Ectodermal cell (in vitro differentiated cells): ENCODE results near the gene TNIK.

ENCODE experiments used
- H3K27ac ChIP-seq: 2 replicates; pipeline ENCODE4 v1.7.0; 2013; ENCODE audit warnings: mild to moderate bottlenecking, low read depth, low read length; ENCODE audit not compliant: insufficient read depth, poor library complexity, severe bottlenecking
- H3K27me3 ChIP-seq: 2 replicates; pipeline ENCODE4 v1.7.0; 2013; ENCODE audit warnings: mild to moderate bottlenecking, low read length; ENCODE audit not compliant: insufficient read depth, control insufficient read depth, poor library complexity, severe bottlenecking
- H3K36me3 ChIP-seq: one replicate; pipeline ENCODE4 v1.7.0; 2013; ENCODE audit warnings: low read length; ENCODE audit not compliant: control insufficient read depth, insufficient read depth
- H3K4me1 ChIP-seq: one replicate; pipeline ENCODE4 v1.7.0; 2013; ENCODE audit warnings: low read length; ENCODE audit not compliant: control insufficient read depth, insufficient read depth
- H3K4me3 ChIP-seq: 2 replicates; pipeline ENCODE4 v1.7.0; 2013; ENCODE audit warnings: low read depth, low read length, control low read depth; ENCODE audit not compliant: insufficient read depth
- H3K9me3 ChIP-seq: 2 replicates; pipeline ENCODE4 v1.7.0; 2013; ENCODE audit warnings: mild to moderate bottlenecking, low read length, moderate library complexity; ENCODE audit not compliant: control insufficient read depth
- whole genome bisulfite sequencing, 2 experiments: methylation state at CpG; one replicate each; pipeline ENCODE4 v1.1.7; 2013; ENCODE audit warnings: missing lambda C conversion rate in 2 of 2; 5-methylcytosine and 5-hydroxymethylcytosine counted together

TNIK gene

DNA sequence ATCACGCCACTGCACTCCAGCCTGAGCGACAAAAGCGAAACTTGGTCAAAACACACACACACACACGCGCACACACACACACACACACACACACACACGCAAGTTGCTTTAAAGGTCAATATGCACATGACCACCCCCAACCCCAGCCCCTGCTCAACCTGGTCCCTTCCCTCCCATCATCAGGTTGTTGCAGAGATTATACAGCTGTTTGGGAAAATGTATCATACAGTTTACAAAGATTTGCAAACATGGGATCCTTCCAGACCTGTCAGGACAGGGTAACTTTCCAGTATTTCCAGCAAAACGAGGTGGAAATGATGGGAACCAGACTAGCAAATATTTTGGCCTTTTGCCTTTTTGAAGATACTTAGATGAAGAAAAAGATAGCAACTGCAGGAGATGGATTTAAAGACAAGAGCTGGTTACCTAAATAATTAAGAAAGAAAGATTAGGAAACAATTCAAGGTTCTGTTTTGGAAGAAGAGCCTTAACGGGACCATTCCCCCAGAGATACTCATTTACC is 80.2 kb downstream of the TNIK start:
- H3K4me1 ChIP-seq = peaks cover 15% of the 10 kb centered on the region
- H3K36me3 ChIP-seq = no peaks in the 10 kb centered on the region
- H3K4me3 ChIP-seq = no peak overlapping the region
- WGBS, 2 experiments = 81 to 89% methylated on average over 8 of the region's 8 CpGs
- no peak overlapping the region for H3K27ac ChIP-seq
- no peaks in the 10 kb centered on the region for H3K9me3 ChIP-seq
- no peaks in the 10 kb centered on the region for H3K27me3 ChIP-seq

DNA sequence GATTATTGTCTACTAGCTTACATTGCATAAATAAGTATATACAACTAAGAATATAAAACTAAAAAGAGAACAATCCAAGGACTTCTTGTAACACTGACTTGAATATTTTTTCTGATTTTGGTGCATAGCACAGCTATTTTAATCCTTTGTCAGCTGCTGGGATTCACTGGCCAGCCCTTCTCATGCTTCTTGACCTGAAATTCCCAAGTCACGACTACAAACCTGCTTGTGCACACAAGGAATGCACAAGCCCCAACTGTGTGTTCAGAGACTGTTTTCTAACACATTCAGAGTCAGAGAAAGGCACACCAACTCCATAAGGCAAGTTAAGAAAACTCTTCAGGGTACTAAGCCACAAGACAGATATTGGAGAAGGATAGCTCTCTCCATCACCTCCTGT is 80.9 kb downstream of the TNIK start:
- Histone ChIP-seq H3K27me3 (no peaks in the 10 kb centered on the region), H3K4me1 (peaks cover 12% of the 10 kb centered on the region), H3K4me3 (no peak overlapping the region), H3K36me3 (no peaks in the 10 kb centered on the region), H3K27ac (no peak overlapping the region), H3K9me3 (no peaks in the 10 kb centered on the region)
- WGBS, 2 experiments = 71 to 80% methylated on average over 1 of the region's 1 CpG

DNA sequence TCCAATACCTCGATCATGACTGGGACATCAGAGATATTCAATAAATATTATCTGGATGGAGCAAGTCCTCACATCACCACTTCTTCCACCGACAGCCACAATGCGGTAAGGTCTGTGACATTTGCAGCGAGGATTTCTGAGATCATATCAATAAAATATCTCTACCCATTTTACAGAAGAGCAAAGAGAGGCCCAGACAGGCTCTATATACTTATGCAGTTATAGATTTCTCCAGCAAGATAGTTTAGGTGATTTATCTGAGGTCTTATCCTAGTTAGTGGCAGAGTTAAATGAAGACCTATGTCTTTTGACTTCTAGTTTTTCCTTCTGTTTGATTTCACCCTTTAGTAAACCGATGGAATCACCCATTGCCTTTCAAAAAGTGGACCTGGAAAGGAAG is 81.6 kb downstream of the TNIK start:
- peaks cover 8% of the 10 kb centered on the region for H3K4me1 ChIP-seq
- no peaks in the 10 kb centered on the region for H3K27me3 ChIP-seq
- no peak overlapping the region for H3K27ac ChIP-seq
- no peaks in the 10 kb centered on the region for H3K36me3 ChIP-seq
- no peak overlapping the region for H3K4me3 ChIP-seq
- no peaks in the 10 kb centered on the region for H3K9me3 ChIP-seq
- WGBS, 2 experiments = 93 to 94% methylated on average over 5 of the region's 5 CpGs

DNA sequence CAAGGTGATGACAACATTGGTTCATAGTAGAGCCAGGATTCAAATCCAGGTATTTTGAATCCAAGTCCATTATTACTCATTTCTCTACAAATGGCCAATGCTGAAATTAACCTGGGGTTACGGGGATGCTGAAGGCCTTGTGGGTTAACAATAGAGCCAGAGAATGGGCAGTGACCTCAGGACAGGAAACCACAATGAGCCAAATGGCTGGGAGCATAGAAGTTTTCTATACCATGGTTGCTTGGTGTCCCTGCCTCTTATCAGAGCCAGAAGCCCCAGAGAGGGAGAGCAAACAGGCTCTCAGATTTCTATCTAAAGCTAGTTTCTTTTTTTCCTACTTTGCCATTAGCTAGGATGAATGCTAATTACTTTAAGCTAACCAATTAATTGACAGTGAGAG is 82.3 kb downstream of the TNIK start:
- Histone ChIP-seq H3K27me3 (no peaks in the 10 kb centered on the region), H3K36me3 (no peaks in the 10 kb centered on the region), H3K9me3 (no peaks in the 10 kb centered on the region), H3K4me1 (peaks cover 1% of the 10 kb centered on the region), H3K4me3 (no peak overlapping the region), H3K27ac (no peak overlapping the region)
- WGBS, 2 experiments = 81 to 85% methylated on average over 1 of the region's 1 CpG

DNA sequence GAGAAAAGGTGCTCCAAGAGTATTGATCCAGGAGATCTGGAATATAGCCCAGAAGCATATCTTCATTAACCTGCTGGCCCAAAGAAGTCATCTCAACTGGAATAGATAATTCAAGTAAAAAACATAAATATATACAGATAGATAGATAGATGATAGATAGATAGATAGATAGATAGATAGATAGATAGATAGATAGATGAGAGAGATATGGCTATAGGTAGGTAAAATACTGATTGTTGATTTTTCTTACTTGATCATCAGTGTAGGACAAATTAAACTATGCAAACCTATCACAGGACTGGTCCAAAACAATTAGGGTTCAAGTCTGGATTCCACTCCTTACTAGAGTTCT is 83.6 kb downstream of the TNIK start:
- no peak overlapping the region for H3K27ac ChIP-seq
- no peaks in the 10 kb centered on the region for H3K27me3 ChIP-seq
- no peaks in the 10 kb centered on the region for H3K9me3 ChIP-seq
- H3K36me3 ChIP-seq = no peaks in the 10 kb centered on the region
- no peaks in the 10 kb centered on the region for H3K4me1 ChIP-seq
- no peak overlapping the region for H3K4me3 ChIP-seq

DNA sequence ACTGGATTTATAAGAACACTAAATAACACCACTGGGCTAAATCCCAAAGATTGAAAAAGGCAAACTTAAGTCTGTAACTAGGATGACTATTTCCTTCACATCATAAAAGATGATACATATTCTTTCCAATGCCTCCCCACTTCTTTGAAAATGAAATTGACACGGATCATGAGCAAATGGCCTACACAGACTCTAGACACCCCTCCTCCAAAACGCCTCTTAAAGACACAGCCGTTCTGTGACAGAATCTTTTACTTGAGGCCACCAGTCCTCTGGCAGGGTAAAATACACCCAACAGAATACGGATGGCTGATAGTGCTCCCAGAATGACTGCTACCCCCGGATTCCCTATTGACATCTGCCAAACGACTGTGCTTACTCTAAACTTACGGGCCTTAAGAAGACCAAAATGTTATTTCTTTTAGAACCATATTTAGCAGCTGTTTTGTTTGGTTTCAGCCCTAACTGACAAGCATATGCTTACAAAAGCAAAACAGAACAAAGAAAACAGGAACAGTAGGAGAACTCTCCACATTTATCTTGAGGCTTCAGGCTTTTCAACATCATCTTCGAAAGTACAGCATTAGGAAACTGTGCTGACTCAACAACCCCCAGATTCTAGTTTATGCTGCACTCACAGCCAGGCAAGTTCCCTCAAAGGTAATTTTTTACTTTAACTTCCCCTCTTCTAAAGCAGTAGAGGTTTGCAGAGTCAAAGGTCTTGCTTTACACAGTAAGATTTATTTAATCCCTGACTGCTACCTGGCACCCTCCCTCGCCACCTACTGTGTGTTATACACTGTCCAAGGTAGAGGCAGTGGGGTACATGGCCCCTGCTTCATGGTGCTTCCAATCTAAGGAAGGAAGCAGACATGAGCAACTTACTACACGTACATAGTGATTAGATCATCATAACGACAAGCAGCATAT is 84.3 kb downstream of the TNIK start:
- Histone ChIP-seq H3K36me3 (no peaks in the 10 kb centered on the region), H3K9me3 (no peaks in the 10 kb centered on the region)
- 87 to 88% methylated on average over 11 of the region's 11 CpGs for WGBS, 2 experiments

GRCh38 chr3:171374661-171375285 is 85.4 kb downstream of the TNIK start:
- no peaks in the 10 kb centered on the region for H3K4me1 ChIP-seq
- H3K9me3 ChIP-seq = no peaks in the 10 kb centered on the region
- WGBS, 2 experiments = 93 to 97% methylated on average over 2 to 3 of the region's 3 CpGs
- H3K36me3 ChIP-seq = no peaks in the 10 kb centered on the region
- no peak overlapping the region for H3K27ac ChIP-seq
- no peaks in the 10 kb centered on the region for H3K27me3 ChIP-seq
- H3K4me3 ChIP-seq = no peak overlapping the region

More for the DNA sequence above, 84.3 kb downstream of the TNIK start:
- H3K4me3 ChIP-seq = no peak overlapping the region
- no peaks in the 10 kb centered on the region for H3K27me3 ChIP-seq
- no peaks in the 10 kb centered on the region for H3K4me1 ChIP-seq
- H3K27ac ChIP-seq = no peak overlapping the region

DNA sequence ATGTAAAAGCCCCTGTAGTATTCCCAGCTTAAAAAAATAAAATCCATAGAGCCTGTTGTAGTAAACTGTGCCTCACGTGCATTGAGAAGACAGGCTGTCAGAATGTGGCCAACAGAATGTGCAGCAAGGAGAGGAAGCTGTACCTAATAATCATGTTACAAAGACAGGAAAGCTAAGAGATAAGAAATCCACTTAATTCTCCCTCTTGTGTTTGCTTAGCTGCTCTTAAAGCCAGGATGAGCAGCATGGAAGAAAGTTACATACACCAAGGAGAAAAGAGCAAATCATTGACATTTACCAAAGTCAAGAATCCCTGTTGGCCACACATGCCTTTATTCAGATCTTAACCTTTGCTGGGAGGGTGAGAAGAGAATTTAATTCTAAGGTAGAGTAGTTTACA is 85.9 kb downstream of the TNIK start:
- no peak overlapping the region for H3K27ac ChIP-seq
- no peaks in the 10 kb centered on the region for H3K36me3 ChIP-seq
- H3K27me3 ChIP-seq = no peaks in the 10 kb centered on the region
- no peaks in the 10 kb centered on the region for H3K9me3 ChIP-seq
- 92 to 93% methylated on average over 1 of the region's 1 CpG for WGBS, 2 experiments
- H3K4me3 ChIP-seq = no peak overlapping the region
- no peaks in the 10 kb centered on the region for H3K4me1 ChIP-seq

DNA sequence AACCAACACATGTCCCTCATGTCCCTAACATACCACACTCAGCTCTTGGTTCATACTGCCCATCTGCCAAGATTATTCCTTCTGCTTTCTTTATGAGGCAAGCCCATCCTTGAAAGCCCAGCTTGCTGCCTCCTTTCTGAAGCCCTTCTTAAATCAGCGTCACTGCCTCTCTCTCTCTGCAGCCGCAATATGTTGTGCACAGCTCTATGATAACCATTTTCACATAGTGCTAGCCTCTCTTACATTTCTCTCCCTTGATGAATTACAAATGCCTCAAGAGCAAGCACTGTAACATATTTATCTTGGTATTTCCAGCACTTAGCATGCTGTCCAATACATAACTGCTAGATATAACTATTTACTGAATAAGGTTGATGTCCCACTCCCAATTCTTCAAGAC is 86.5 kb downstream of the TNIK start:
- Histone ChIP-seq H3K27ac (no peak overlapping the region), H3K4me3 (no peak overlapping the region), H3K9me3 (no peaks in the 10 kb centered on the region), H3K36me3 (no peaks in the 10 kb centered on the region), H3K27me3 (no peaks in the 10 kb centered on the region), H3K4me1 (no peaks in the 10 kb centered on the region)
- WGBS, 2 experiments = 91 to 93% methylated on average over 2 of the region's 2 CpGs

- Histone ChIP-seq H3K4me3 (no peak overlapping the region), H3K36me3 (no peaks in the 10 kb centered on the region), H3K27ac (no peak overlapping the region), H3K9me3 (no peaks in the 10 kb centered on the region), H3K4me1 (no peaks in the 10 kb centered on the region), H3K27me3 (no peaks in the 10 kb centered on the region)
- WGBS, 2 experiments = 90 to 98% methylated on average over 2 of the region's 2 CpGs
Measured at GRCh38 chr3:171372694-171373093, 87.5 kb downstream of the TNIK start.
